ENCODE measurements around the gene KLK7.
"Not testable (repeated sequence)": the region's sequence is repeated elsewhere in the genome, so short reads cannot be mapped to it uniquely, and the experiment has no call there.

Gene KLK7

GRCh38 chr19:51012661-51013190 lies 29.0 kb upstream of the KLK7 start:
- DNase-seq (ENCODE audit: low read depth in 2 of 2, low spot score in 1 of 2): no peak

GRCh38 chr19:51010066-51010795 lies 26.5 kb upstream of the KLK7 start:
- no peak for DNase-seq (ENCODE audit: low read depth in 2 of 2, low spot score in 1 of 2)

DNA sequence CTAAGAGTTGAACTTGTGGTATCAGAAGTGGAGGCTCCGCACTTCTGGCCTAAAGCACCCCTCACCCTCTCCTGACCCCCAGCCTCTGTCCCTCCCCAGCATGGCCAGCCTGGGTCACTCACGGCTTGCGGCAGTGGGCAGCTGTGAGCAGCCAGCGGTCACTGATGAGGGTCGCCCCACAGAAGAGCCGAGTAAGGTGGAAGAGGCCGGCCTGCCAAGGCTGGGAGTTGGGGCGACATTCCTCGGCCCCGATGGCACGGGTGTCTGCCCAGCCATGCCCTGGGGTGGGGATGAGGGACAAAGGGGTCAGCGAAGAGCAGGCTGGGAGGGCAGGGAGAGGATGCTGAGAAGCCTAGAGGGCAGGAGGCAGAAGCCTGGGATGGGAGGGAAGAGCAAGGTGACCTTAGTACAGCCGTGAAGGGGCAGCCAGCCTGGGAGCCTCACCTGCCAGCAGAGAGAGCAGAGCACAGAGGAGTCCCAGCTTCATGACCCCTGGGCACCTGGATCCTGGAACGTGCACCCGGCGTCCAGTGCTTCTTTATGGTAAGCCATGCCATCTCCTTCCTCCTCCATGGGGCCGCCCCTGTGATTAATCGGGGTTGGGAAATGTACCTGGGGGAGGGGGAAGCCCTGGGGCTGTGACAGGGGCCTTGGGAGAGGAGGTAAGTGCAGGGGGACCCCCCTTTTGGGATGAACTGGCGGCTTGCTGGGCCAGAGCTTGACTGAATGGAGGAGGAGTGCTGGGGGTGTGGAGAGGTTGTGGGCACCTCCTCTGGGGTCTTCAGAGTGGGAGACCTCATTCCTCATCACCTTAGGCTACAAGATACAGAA lies 25.6 kb upstream of the KLK7 start:
- DNase-seq (ENCODE audit: low read depth in 2 of 2, low spot score in 1 of 2): no peak

- no peak for DNase-seq (ENCODE audit: low read depth in 2 of 2, low spot score in 1 of 2)
These were observed 23.8 kb upstream of the KLK7 start for GRCh38 chr19:51007488-51007887.

GRCh38 chr19:51006406-51006805 lies 22.7 kb upstream of the KLK7 start:
- DNase-seq (ENCODE audit: low read depth in 2 of 2, low spot score in 1 of 2): no peak

GRCh38 chr19:51005248-51005647 lies 21.5 kb upstream of the KLK7 start:
- no peak for DNase-seq (ENCODE audit: low read depth in 2 of 2, low spot score in 1 of 2)

DNA sequence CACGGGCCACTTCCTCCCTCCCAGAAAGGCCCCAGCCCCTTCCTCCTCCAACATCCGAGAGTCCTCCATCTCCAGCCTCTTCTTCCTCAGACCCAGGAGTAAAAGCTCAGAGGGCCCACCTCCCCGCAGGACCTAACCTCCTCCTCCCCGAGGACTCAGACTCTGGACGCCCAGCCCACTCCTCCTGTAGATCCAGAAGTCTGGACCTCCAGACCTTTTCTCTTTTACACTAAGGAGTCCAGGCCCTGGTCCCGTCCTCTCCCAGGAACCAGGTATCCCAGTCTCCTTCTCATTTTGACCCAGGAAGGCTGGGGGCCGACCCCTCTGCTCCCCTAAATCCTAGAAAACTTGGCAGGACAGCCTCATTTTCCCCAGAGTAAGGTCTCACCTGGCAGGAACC lies 19.6 kb upstream of the KLK7 start:
- DNase-seq (ENCODE audit: low read depth in 2 of 2, low spot score in 1 of 2): no peak

GRCh38 chr19:51002542-51003311 lies 19.0 kb upstream of the KLK7 start:
- no peak for DNase-seq (ENCODE audit: low read depth in 2 of 2, low spot score in 1 of 2)

GRCh38 chr19:51002089-51002532 lies 18.4 kb upstream of the KLK7 start:
- DNase-seq (ENCODE audit: low read depth in 2 of 2, low spot score in 1 of 2): no peak

DNA sequence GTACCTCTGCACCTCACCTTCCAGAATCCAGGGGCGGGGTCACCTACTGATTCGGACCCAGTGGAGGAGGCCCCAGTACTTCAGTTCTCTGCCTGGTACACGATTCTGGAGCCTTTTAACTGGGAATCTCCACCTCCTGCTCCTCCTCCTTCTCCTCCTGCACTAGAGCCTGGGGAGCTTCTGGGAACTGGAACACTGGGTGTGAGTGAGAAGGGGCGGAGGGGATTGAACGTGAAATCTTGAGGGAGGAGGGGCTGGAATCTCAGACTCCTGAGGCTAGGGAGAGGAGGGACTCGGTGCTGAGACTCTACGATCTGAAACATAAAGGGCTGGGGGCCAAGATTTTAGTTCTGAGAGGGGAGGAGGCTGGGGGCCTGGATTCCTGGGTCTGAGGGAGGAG lies 17.8 kb upstream of the KLK7 start, which contains the start of gene KLK8:
TSS of gene KLK8 (minus strand) at position 90 of the 400 bp plus-strand sequence. CDS start 437 bp downstream, outside the sequence.
- DNase-seq (ENCODE audit: low read depth in 2 of 2, low spot score in 1 of 2): no peak

- DNase-seq (ENCODE audit: low read depth in 2 of 2, low spot score in 1 of 2): no peak
These were observed 17.3 kb upstream of the KLK7 start for GRCh38 chr19:51000981-51001380.

GRCh38 chr19:51000426-51000825 lies 16.7 kb upstream of the KLK7 start:
- no peak for DNase-seq (ENCODE audit: low read depth in 2 of 2, low spot score in 1 of 2)

DNA sequence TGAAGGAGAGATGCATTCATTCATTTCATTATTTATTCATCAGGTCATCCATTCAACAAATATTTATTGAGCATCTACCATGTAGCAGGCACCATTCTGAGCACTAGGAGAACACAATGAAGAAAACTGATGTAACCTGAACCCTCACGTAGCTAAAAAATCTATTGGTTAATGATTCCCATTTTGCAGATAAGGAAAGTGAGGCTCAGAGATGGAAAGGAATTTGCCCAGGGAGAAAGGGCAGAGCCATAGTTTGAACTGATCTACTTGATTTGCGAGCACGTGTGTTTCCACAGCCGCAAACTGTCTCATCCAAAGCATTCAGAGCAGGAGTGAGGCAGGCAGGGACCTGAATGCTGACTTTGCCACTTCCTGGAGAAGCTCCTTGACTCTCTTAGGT lies 15.0 kb upstream of the KLK7 start:
- DNase-seq (ENCODE audit: low read depth in 2 of 2, low spot score in 1 of 2): no peak

DNA sequence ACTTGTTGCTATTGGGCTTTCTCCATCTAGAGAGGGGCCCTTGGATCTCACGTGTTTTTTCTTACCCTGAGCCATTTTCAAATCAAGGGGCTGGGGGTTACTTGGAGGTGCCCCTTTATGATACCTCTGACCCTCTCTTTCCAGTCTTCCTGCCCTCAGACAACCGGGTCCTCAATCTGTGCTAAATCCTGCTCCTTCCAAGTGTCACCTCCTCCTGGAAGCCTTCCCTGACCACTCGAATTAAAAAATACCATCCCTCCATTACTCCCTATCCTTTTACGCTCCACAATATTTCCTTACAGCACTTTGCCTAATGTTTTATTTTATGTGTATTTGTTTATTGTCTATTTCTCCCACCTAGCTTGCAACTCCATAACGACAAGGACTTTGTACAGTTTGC lies 14.3 kb upstream of the KLK7 start:
- no peak for DNase-seq (ENCODE audit: low read depth in 2 of 2, low spot score in 1 of 2)

DNA sequence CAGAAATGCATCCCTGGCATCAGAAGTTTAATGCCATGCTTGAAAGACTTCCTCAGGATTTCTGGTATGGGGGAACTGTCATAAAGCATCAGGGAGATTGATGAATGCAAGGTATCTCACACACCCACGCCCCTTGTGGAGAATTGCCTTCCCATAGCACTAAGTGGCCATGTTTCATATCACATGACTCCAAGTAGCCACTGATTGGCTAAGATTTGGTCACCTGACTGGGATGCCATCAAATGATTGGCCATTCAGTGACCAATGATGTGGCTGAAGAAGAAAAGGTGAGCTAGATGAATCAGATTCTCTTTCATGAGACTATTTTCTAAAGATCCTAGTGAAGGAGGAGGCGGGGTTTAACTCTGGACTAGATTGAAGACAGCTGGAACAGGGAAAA lies 10.4 kb upstream of the KLK7 start:
- DNase-seq (ENCODE audit: low read depth in 2 of 2, low spot score in 1 of 2): no peak

DNA sequence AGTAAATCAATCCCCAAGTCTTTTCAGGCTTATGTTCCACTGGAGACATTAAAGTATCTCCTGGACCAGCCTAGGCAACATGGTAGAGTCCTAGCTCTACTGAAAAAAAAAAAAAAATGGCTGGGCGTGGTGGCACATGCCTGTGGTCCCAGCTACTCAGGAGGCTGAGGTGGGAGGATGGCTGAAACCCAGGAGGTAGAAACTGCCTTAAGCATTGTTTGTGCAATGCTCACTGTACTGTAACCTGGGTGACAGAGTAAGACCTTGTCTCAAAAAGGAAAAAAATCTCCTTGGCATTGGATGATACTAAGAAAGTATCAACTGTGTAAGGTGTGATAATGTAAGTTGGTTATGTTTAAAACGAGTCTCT lies 8.9 kb upstream of the KLK7 start:
- DNase-seq (ENCODE audit: low read depth in 2 of 2, low spot score in 1 of 2): no peak

DNA sequence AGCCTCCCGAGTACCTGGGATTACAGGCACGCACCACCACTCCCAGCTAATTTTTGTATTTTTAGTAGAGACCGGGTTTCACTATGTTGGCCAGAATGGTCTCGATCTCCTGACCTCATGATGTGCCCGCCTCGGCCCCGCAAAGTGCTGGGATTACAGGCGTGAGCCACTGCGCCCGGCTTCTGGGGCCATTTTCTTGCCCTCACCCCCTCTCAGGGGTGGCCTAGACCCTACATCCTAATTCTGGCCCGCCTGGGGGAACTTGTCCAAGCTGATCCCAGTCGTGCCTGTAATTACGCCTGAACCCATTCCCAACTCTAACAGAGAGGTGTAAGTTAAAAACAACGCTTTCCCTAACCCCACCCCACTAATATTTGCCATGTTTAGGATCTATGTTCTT lies 699 bp upstream of the KLK7 start:
- DNase-seq (ENCODE audit: low read depth in 2 of 2, low spot score in 1 of 2): not testable (repeated sequence)

DNA sequence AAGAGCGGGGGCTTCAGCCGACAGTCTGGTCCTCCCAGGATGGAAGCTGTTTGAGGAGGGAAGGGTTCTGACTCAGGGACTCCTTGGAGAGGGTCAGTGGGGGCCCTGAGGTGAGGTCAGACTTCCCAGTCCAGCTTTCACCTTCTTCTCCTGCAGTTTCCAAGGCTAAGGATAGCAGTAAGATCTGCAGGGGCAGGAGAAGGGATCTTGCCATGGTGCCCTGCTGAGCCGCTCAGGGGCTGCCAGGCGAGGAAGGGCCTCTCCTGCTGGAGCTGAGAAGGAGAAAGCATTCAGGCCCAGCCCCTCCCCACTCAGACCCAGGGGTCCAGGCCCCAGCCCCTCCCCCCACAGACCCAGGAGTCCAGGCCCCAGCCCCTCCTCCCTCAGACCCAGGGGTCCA lies 1.5 kb downstream of the KLK7 start:
- no peak for DNase-seq (ENCODE audit: low read depth in 2 of 2, low spot score in 1 of 2)

GRCh38 chr19:50981587-50982146 lies 2.0 kb downstream of the KLK7 start:
- DNase-seq (ENCODE audit: low read depth in 2 of 2, low spot score in 1 of 2): no peak

DNA sequence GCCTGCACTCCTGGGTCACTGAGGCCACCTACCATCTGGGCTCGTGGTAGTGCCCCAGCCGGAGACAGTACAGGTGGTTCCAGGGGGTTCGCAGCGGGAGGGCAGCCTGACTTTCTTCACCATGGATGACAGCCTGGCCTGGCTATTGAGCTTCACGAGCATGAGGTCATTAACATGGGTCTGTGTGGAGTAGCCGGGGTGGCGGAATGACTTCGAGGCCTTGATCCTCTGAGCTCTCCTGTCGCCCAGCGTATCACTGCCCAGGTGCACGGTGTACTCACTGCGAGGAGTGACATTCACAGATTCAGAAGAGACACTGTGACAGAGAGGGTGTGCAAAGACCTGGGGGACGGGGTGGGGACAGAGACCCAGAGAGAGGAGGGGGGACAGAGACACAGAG lies 3.5 kb downstream of the KLK7 start:
- no peak for DNase-seq (ENCODE audit: low read depth in 2 of 2, low spot score in 1 of 2)

DNA sequence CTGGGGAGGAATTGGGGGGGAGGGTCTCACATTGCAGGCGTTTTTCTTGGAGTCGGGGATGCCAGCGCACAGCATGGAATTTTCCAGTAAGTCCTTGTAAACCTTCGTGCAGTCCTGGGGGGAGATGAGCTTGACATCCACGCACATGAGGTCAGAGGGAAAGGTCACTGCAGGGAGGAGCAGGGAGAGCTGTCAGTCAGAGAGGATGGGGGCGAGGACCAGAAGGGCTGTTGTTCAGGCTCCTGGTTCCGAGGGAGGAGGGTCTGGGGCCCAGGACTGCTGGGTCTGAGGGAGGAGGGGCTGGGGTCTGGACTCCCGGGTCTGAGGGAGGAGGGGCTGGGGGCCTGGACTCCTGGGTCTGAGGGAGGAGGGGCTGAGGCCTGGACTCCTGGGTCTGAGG lies 4.0 kb downstream of the KLK7 start:
- no peak for DNase-seq (ENCODE audit: low read depth in 2 of 2, low spot score in 1 of 2)
